WTC11 (cell line): Measurements from ENCODE around the gene KCNG2. TPM values are rescaled to one million over a fixed set of nuclear protein-coding genes. Genes with fewer than 3 reads are reported as not detected.
A peak's percentile ranks its signal among the peaks of the same experiment; 100 is the strongest.

Experiments used
- ATAC-seq: fragments of 200-7000 bp; cut with Tn5 transposase; 2 replicates; pipeline ENCODE4 v1.10.0; 2021; ENCODE audit warnings: mild to moderate bottlenecking, moderate library complexity
- CTCF ChIA-PET: fragments of 300-600 bp; sonication (Branson Sonifier 250); formaldehyde crosslinking; loops from one replicate; lab custom pipeline; 2021; ENCODE audit warnings: antibody characterized with exemption; lab: Charles Lee
- POLR2A ChIA-PET: fragments of 350-600 bp; sonication (Branson Sonifier 250); formaldehyde crosslinking; loops from one replicate; lab custom pipeline; 2021; ENCODE audit warnings: antibody characterized with exemption; lab: Charles Lee
- DNase-seq: peaks from one replicate; pipeline ENCODE4 v3.0.0; 2021; ENCODE audit warnings: low spot score
- H3K27ac Mint-ChIP-seq: 2 replicates; pipeline ENCODE4 v1.8.0; 2021; ENCODE audit warnings: mixed read lengths
- H3K27me3 Mint-ChIP-seq: 2 replicates; pipeline ENCODE4 v1.8.0; 2021; ENCODE audit warnings: low read depth, mild to moderate bottlenecking, moderate library complexity, mixed read lengths
- H3K36me3 Mint-ChIP-seq: 2 replicates; pipeline ENCODE4 v1.8.0; 2021; ENCODE audit warnings: mixed read lengths
- H3K4me1 Mint-ChIP-seq: 2 replicates; pipeline ENCODE4 v1.8.0; 2022; ENCODE audit warnings: mixed read lengths
- H3K4me3 Mint-ChIP-seq: 2 replicates; pipeline ENCODE4 v1.8.0; 2021; ENCODE audit warnings: mild to moderate bottlenecking, moderate library complexity, mixed read lengths
- H3K9me3 Mint-ChIP-seq: 2 replicates; pipeline ENCODE4 v1.8.0; 2021; ENCODE audit warnings: mixed read lengths
- AFF4 ChIP-seq: sonication (generic); formaldehyde crosslinking; IDR thresholded peaks from 2 replicates; pipeline ENCODE4 v1.8.1; 2023; ENCODE audit warnings: mild to moderate bottlenecking, missing genetic modification reagents, borderline replicate concordance
- ATF3 ChIP-seq: sonication (generic); formaldehyde crosslinking; conservative IDR thresholded peaks from 2 replicates; pipeline ENCODE4 v1.8.1; 2022; ENCODE audit warnings: mild to moderate bottlenecking, missing genetic modification reagents
- CREM ChIP-seq: sonication (generic); formaldehyde crosslinking; IDR thresholded peaks from 2 replicates; pipeline ENCODE4 v1.8.1; 2022; ENCODE audit warnings: mild to moderate bottlenecking, missing genetic modification reagents, moderate library complexity
- E2F1 ChIP-seq: sonication (generic); formaldehyde crosslinking; IDR thresholded peaks from 2 replicates; pipeline ENCODE4 v1.8.0; 2022; ENCODE audit warnings: mild to moderate bottlenecking, missing genetic modification reagents
- ELF4 ChIP-seq: sonication (generic); formaldehyde crosslinking; IDR thresholded peaks from 2 replicates; pipeline ENCODE4 v1.8.1; 2022; ENCODE audit warnings: low read depth, mild to moderate bottlenecking, moderate library complexity, missing genetic modification reagents
- EMX1 ChIP-seq: fragments of 250-450 bp; sonication (Bioruptor Pico); IDR thresholded peaks from 2 replicates; pipeline ENCODE4 v1.8.0; 2021; ENCODE audit warnings: mild to moderate bottlenecking
- ERG ChIP-seq: fragments of 250-450 bp; sonication (Bioruptor Pico); IDR thresholded peaks from 2 replicates; pipeline ENCODE4 v1.8.0; 2021; ENCODE audit warnings: mild to moderate bottlenecking
- ESRRA ChIP-seq: sonication (generic); formaldehyde crosslinking; IDR thresholded peaks from 2 replicates; pipeline ENCODE4 v1.8.1; 2022; ENCODE audit warnings: mild to moderate bottlenecking, missing genetic modification reagents, borderline replicate concordance
- FOXP4 ChIP-seq: sonication (generic); formaldehyde crosslinking; IDR thresholded peaks from 2 replicates; pipeline ENCODE4 v1.8.0; 2022; ENCODE audit warnings: mild to moderate bottlenecking, missing genetic modification reagents
- IRF2 ChIP-seq: sonication (generic); formaldehyde crosslinking; IDR thresholded peaks from 2 replicates; pipeline ENCODE4 v1.8.0; 2022; ENCODE audit warnings: low read depth, missing genetic modification reagents, borderline replicate concordance
- MYBL2 ChIP-seq: sonication (generic); formaldehyde crosslinking; IDR thresholded peaks from 2 replicates; pipeline ENCODE4 v1.8.1; 2023; ENCODE audit warnings: mild to moderate bottlenecking, moderate library complexity, missing genetic modification reagents
- NR3C1 ChIP-seq: sonication (generic); formaldehyde crosslinking; conservative IDR thresholded peaks from 2 replicates; pipeline ENCODE4 v1.8.1; 2023; ENCODE audit warnings: low read depth, mild to moderate bottlenecking, missing genetic modification reagents
- TEAD4 ChIP-seq: sonication (generic); formaldehyde crosslinking; IDR thresholded peaks from 2 replicates; pipeline ENCODE4 v1.8.0; 2022; ENCODE audit warnings: mild to moderate bottlenecking, missing genetic modification reagents
- ZBTB43 ChIP-seq: sonication (generic); formaldehyde crosslinking; IDR thresholded peaks from 2 replicates; pipeline ENCODE4 v1.8.1; 2023; ENCODE audit warnings: mild to moderate bottlenecking, missing genetic modification reagents
- ZNF281 ChIP-seq: sonication (generic); formaldehyde crosslinking; IDR thresholded peaks from 2 replicates; pipeline ENCODE4 v1.8.0; 2023; ENCODE audit warnings: mild to moderate bottlenecking, missing genetic modification reagents
- ZNF423 ChIP-seq: fragments of 250-450 bp; sonication (Bioruptor Pico); IDR thresholded peaks from 2 replicates; pipeline ENCODE4 v2.1.2; 2022; ENCODE audit warnings: mild to moderate bottlenecking, moderate library complexity
- ZNF532 ChIP-seq: fragments of 250-450 bp; sonication (Bioruptor Pico); IDR thresholded peaks from 2 replicates; pipeline ENCODE4 v1.9.0; 2021; ENCODE audit warnings: mild to moderate bottlenecking, borderline replicate concordance
- total RNA-seq: library from RNA; stranded (reverse); gene quantifications from 3 replicates; pipeline ENCODE4 v1.2.3, GENCODE V29; 2021

KCNG2 gene
- total RNA-seq, 1 experiment from 2014 or later, result 0.50 TPM

GRCh38 chr18:79945118-79946042 is 147.6 kb downstream of the KCNG2 start:
- ATAC-seq, result no peak
- no peak for DNase-seq
- POLR2A ChIA-PET, result no interaction called here
- Mint-ChIP-seq H3K9me3 (no peaks in the 10 kb centered on the region), H3K27me3 (peaks cover 15% of the 10 kb centered on the region), H3K4me3 (no peak overlapping the region), H3K27ac (peak overlapping the region; percentile 80; the same call in 1 of the 2 replicates), H3K4me1 (peaks cover 13% of the 10 kb centered on the region), H3K36me3 (0 out of 2 replicates have a peak, but pooled peaks cover 2% of the 10 kb centered on the region)
- CTCF ChIA-PET, result interaction anchor here (2.1 kb wide), 1 partner anchor 11 kb away, joined by 8 read pairs; no protein-coding TSS in a partner anchor
- TF ChIP-seq ZNF423, result no peak
- TF ChIP-seq NR3C1 (CRISPR knock-in tag), result no peak
- TF ChIP-seq ESRRA (CRISPR knock-in tag), result no peak
- no peak for TF ChIP-seq EMX1 (CRISPR knock-in tag)
- TF ChIP-seq ATF3 (CRISPR knock-in tag), result no peak
- TF ChIP-seq FOXP4, result no peak
- TF ChIP-seq ZBTB43 (CRISPR knock-in tag), result no peak
- no peak for TF ChIP-seq CREM
- TF ChIP-seq IRF2 (CRISPR knock-in tag), result no peak
- TF ChIP-seq ERG, result no peak
- TF ChIP-seq AFF4 (CRISPR knock-in tag), result no peak
- TF ChIP-seq ZNF532 (CRISPR knock-in tag), result no peak
- no peak for TF ChIP-seq MYBL2 (CRISPR knock-in tag)
- TF ChIP-seq TEAD4 (CRISPR knock-in tag), result no peak
- no peak for TF ChIP-seq E2F1
- TF ChIP-seq ELF4 (CRISPR knock-in tag), result no peak
- TF ChIP-seq ZNF281 (CRISPR knock-in tag), result no peak
